Measurements from ENCODE around the gene CRHBP. TPM values are rescaled to one million over a fixed set of nuclear protein-coding genes. Genes with fewer than 3 reads are reported as not detected.

CRHBP gene
- total RNA-seq, 1 experiment from 2014 or later = 27.8 TPM

DNA sequence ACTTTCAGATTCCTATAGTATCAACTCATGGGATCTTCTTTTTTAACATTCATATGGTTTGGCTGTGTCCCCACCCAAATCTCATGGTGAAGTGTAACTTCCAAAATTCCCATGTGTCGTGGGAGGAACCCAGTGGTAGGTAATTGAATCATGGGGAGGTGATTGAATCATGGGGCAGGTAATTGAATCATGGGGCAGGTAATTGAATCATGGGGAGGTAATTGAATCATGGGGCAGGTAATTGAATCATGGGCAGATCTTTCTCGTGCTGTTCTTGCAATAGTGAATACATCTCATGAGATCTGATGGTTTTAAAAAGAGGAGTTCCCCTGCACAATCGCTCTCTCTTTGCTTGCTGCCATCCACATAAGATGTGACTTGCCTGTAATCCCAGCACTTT lies 55.6 kb downstream of the CRHBP start:
- Histone ChIP-seq H3K4me3 (ENCODE audit: low read length) (no peak overlapping the region), H2AFZ (ENCODE audit: low read length) (no peak overlapping the region), H3K27me3 (ENCODE audit: low read length) (no peaks in the 10 kb centered on the region), H3K4me1 (ENCODE audit: low read length) (no peaks in the 10 kb centered on the region), H3K9me3 (ENCODE audit: low read length) (no peaks in the 10 kb centered on the region), H3K27ac (ENCODE audit: low read length) (no peak overlapping the region), H3K36me3 (ENCODE audit: insufficient read depth, low read length) (no peaks in the 10 kb centered on the region), H3K9me2 (replicated peaks; ENCODE audit: insufficient read depth, low read length) (no peaks in the 10 kb centered on the region), H3K9ac (ENCODE audit: low read length) (no peak overlapping the region), H3K4me2 (ENCODE audit: low read depth, low read length, poor library complexity, severe bottlenecking) (no peak overlapping the region), H3K79me2 (ENCODE audit: low read length) (no peaks in the 10 kb centered on the region), H4K20me1 (ENCODE audit: insufficient read depth, low read depth, low read length) (no peaks in the 10 kb centered on the region)
- DNase-seq = no peak

GRCh38 chr5:77010243-77010642 lies 57.4 kb downstream of the CRHBP start:
- Histone ChIP-seq H2AFZ (ENCODE audit: low read length) (no peak overlapping the region), H3K9ac (ENCODE audit: low read length) (no peak overlapping the region), H3K9me2 (replicated peaks; ENCODE audit: insufficient read depth, low read length) (no peaks in the 10 kb centered on the region), H3K27me3 (ENCODE audit: low read length) (no peaks in the 10 kb centered on the region), H3K4me1 (ENCODE audit: low read length) (no peaks in the 10 kb centered on the region), H4K20me1 (ENCODE audit: insufficient read depth, low read depth, low read length) (no peaks in the 10 kb centered on the region), H3K4me2 (ENCODE audit: low read depth, low read length, poor library complexity, severe bottlenecking) (no peak overlapping the region), H3K9me3 (ENCODE audit: low read length) (no peaks in the 10 kb centered on the region), H3K36me3 (ENCODE audit: insufficient read depth, low read length) (no peaks in the 10 kb centered on the region), H3K4me3 (ENCODE audit: low read length) (no peak overlapping the region), H3K79me2 (ENCODE audit: low read length) (no peaks in the 10 kb centered on the region), H3K27ac (ENCODE audit: low read length) (no peak overlapping the region)
- no peak for DNase-seq

DNA sequence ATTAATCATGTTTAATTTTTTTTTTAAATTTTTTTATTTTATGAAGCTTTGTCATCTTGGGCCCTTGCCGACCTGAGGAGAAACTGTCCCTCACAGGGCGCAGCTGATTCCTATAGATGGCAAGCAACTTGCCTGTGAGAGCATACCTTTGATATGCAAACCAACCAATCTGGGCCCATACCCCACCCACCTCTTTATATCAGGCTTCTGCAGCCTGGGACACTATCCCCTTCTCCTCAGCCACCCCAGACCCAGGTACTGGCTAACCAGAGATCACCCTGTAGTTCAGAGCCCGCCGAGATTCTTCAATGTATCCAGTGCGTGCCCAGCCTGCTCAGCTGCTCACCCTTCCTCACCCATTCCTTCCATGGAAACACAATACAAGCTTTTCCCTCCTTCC lies 58.7 kb downstream of the CRHBP start:
- no peak for DNase-seq

GRCh38 chr5:77012601-77013000 lies 59.8 kb downstream of the CRHBP start:
- H2AFZ ChIP-seq (ENCODE audit: low read length) = no peak overlapping the region
- no peaks in the 10 kb centered on the region for H3K9me3 ChIP-seq (ENCODE audit: low read length)
- no peaks in the 10 kb centered on the region for H3K27me3 ChIP-seq (ENCODE audit: low read length)
- no peaks in the 10 kb centered on the region for H3K79me2 ChIP-seq (ENCODE audit: low read length)
- H3K36me3 ChIP-seq (ENCODE audit: insufficient read depth, low read length) = no peaks in the 10 kb centered on the region
- no peak for DNase-seq
- no peak overlapping the region for H3K27ac ChIP-seq (ENCODE audit: low read length)
- H3K9me2 ChIP-seq (replicated peaks; ENCODE audit: insufficient read depth, low read length) = no peaks in the 10 kb centered on the region
- H3K9ac ChIP-seq (ENCODE audit: low read length) = no peak overlapping the region
- H4K20me1 ChIP-seq (ENCODE audit: insufficient read depth, low read depth, low read length) = no peaks in the 10 kb centered on the region
- no peaks in the 10 kb centered on the region for H3K4me1 ChIP-seq (ENCODE audit: low read length)
- H3K4me3 ChIP-seq (ENCODE audit: low read length) = no peak overlapping the region
- no peak overlapping the region for H3K4me2 ChIP-seq (ENCODE audit: low read depth, low read length, poor library complexity, severe bottlenecking)

More for the DNA sequence above, 58.7 kb downstream of the CRHBP start:
- Histone ChIP-seq H3K4me1 (ENCODE audit: low read length) (no peaks in the 10 kb centered on the region), H3K9ac (ENCODE audit: low read length) (no peak overlapping the region), H2AFZ (ENCODE audit: low read length) (no peak overlapping the region), H3K4me2 (ENCODE audit: low read depth, low read length, poor library complexity, severe bottlenecking) (no peak overlapping the region), H3K9me2 (replicated peaks; ENCODE audit: insufficient read depth, low read length) (no peaks in the 10 kb centered on the region), H4K20me1 (ENCODE audit: insufficient read depth, low read depth, low read length) (no peaks in the 10 kb centered on the region), H3K4me3 (ENCODE audit: low read length) (no peak overlapping the region), H3K27ac (ENCODE audit: low read length) (no peak overlapping the region), H3K36me3 (ENCODE audit: insufficient read depth, low read length) (no peaks in the 10 kb centered on the region), H3K9me3 (ENCODE audit: low read length) (no peaks in the 10 kb centered on the region), H3K79me2 (ENCODE audit: low read length) (no peaks in the 10 kb centered on the region), H3K27me3 (ENCODE audit: low read length) (no peaks in the 10 kb centered on the region)

DNA sequence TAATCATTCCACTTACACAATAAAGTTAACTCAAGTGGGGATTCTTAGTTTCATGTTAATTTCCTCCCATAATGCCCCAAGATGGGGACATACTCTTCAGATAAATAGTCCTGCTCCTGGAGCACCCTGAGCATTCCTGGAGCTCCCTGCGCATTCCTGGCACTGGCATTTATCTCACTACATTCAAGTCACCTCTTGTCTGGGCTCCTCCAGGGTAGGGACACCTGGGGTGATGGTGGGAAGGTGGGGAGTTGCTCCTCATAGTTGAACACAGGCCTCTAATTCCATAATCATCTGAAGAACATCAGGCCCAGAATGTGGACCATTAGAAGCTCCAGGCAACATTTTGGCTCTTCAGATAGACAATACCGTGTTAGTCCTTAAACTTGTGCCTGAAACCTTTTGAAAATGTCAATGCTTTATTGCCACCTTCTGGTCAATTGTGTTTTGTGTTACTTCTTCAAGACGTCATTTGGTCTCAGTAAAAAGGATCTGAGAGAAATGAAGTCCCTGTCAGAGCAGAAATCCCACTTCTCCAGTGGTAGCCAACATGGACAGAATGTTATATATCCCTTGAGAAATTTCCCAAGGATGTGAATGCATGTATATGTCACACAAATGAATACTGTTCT lies 63.2 kb downstream of the CRHBP start:
- Histone ChIP-seq H3K79me2 (ENCODE audit: low read length) (no peaks in the 10 kb centered on the region), H4K20me1 (ENCODE audit: insufficient read depth, low read depth, low read length) (no peaks in the 10 kb centered on the region), H3K4me3 (ENCODE audit: low read length) (no peak overlapping the region), H3K9me2 (replicated peaks; ENCODE audit: insufficient read depth, low read length) (no peaks in the 10 kb centered on the region), H3K9ac (ENCODE audit: low read length) (no peak overlapping the region), H3K4me2 (ENCODE audit: low read depth, low read length, poor library complexity, severe bottlenecking) (no peak overlapping the region), H3K27me3 (ENCODE audit: low read length) (no peaks in the 10 kb centered on the region), H3K27ac (ENCODE audit: low read length) (no peak overlapping the region), H3K4me1 (ENCODE audit: low read length) (no peaks in the 10 kb centered on the region), H3K36me3 (ENCODE audit: insufficient read depth, low read length) (no peaks in the 10 kb centered on the region), H3K9me3 (ENCODE audit: low read length) (no peaks in the 10 kb centered on the region), H2AFZ (ENCODE audit: low read length) (no peak overlapping the region)
- peak; percentile 82 for DNase-seq

DNA sequence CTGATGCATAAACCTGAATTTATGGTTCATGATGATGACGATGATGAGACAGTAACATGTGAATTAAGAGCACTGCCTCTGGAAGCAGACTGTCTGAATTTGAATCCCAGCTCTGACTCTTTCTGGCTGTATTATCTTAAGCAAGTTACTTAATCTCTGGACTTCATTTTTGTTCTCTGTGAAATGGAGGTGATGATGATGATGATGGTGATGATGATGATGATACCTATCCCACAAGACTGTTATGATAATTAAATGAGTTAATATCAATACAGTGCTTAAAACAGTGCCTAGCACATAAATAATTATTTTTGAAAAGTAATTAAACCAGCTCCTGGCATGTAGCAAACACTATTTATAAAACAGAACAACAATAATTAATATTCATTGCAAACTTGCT lies 64.1 kb downstream of the CRHBP start:
- no peak overlapping the region for H3K27ac ChIP-seq (ENCODE audit: low read length)
- H3K9ac ChIP-seq (ENCODE audit: low read length) = no peak overlapping the region
- H3K4me3 ChIP-seq (ENCODE audit: low read length) = no peak overlapping the region
- no peak overlapping the region for H2AFZ ChIP-seq (ENCODE audit: low read length)
- H3K27me3 ChIP-seq (ENCODE audit: low read length) = no peaks in the 10 kb centered on the region
- H4K20me1 ChIP-seq (ENCODE audit: insufficient read depth, low read depth, low read length) = no peaks in the 10 kb centered on the region
- DNase-seq = no peak
- H3K4me2 ChIP-seq (ENCODE audit: low read depth, low read length, poor library complexity, severe bottlenecking) = no peak overlapping the region
- H3K79me2 ChIP-seq (ENCODE audit: low read length) = no peaks in the 10 kb centered on the region
- H3K9me3 ChIP-seq (ENCODE audit: low read length) = no peaks in the 10 kb centered on the region
- no peaks in the 10 kb centered on the region for H3K36me3 ChIP-seq (ENCODE audit: insufficient read depth, low read length)
- H3K9me2 ChIP-seq (replicated peaks; ENCODE audit: insufficient read depth, low read length) = no peaks in the 10 kb centered on the region; the same call in 1 of the 2 replicates
- H3K4me1 ChIP-seq (ENCODE audit: low read length) = no peaks in the 10 kb centered on the region

GRCh38 chr5:77017668-77018067 lies 64.8 kb downstream of the CRHBP start:
- Histone ChIP-seq H4K20me1 (ENCODE audit: insufficient read depth, low read depth, low read length) (no peaks in the 10 kb centered on the region), H2AFZ (ENCODE audit: low read length) (no peak overlapping the region), H3K27me3 (ENCODE audit: low read length) (no peaks in the 10 kb centered on the region), H3K9me3 (ENCODE audit: low read length) (no peaks in the 10 kb centered on the region), H3K9ac (ENCODE audit: low read length) (no peak overlapping the region), H3K9me2 (replicated peaks; ENCODE audit: insufficient read depth, low read length) (no peaks in the 10 kb centered on the region; the same call in 1 of the 2 replicates), H3K4me2 (ENCODE audit: low read depth, low read length, poor library complexity, severe bottlenecking) (no peak overlapping the region), H3K4me3 (ENCODE audit: low read length) (no peak overlapping the region), H3K27ac (ENCODE audit: low read length) (no peak overlapping the region), H3K4me1 (ENCODE audit: low read length) (no peaks in the 10 kb centered on the region), H3K79me2 (ENCODE audit: low read length) (no peaks in the 10 kb centered on the region), H3K36me3 (ENCODE audit: insufficient read depth, low read length) (no peaks in the 10 kb centered on the region)
- no peak for DNase-seq

All from Karpas-422 (cell line).